Activated CD4-positive, alpha-beta T cell treated with anti-CD3 and anti-CD28 coated beads, Interleukin-2, amount 10 ng/mL, durations not matched to agents 24 days and 14 days (primary cell): ENCODE measurements around the gene TBRG4. TPM values are rescaled to one million over a fixed set of nuclear protein-coding genes. Genes with fewer than 3 reads are reported as not detected.
A peak's percentile ranks its signal among the peaks of the same experiment; 100 is the strongest.
"Not testable (repeated sequence)": the region's sequence is repeated elsewhere in the genome, so short reads cannot be mapped to it uniquely, and the experiment has no call there.

Experiments used
- DNase-seq: peaks from one replicate; pipeline ENCODE4 v3.0.0; 2022
- H3K27ac Mint-ChIP-seq: one replicate; pipeline ENCODE4 v1.8.0; 2022; ENCODE audit warnings: mild to moderate bottlenecking, mixed read lengths
- H3K27me3 Mint-ChIP-seq: one replicate; pipeline ENCODE4 v1.8.0; 2022; ENCODE audit warnings: mixed read lengths
- H3K36me3 Mint-ChIP-seq: one replicate; pipeline ENCODE4 v1.8.0; 2022; ENCODE audit warnings: low read depth, mild to moderate bottlenecking, mixed read lengths
- H3K4me1 Mint-ChIP-seq: one replicate; pipeline ENCODE4 v1.8.0; 2021; ENCODE audit warnings: mixed read lengths
- H3K4me3 Mint-ChIP-seq: one replicate; pipeline ENCODE4 v1.8.0; 2022; ENCODE audit warnings: mild to moderate bottlenecking, moderate library complexity, mixed read lengths
- H3K9me3 Mint-ChIP-seq: one replicate; pipeline ENCODE4 v1.8.0; 2021; ENCODE audit warnings: mixed read lengths
- intact Hi-C: fragments of 100-400 bp; cut with micrococcal nuclease; formaldehyde crosslinking; loops from one replicate; pipeline ENCODE4 v1.15.1; 2023
- total RNA-seq: library from RNA; stranded (reverse); gene quantifications from 2 replicates; pipeline ENCODE4 v1.2.3, GENCODE V29; 2022

TBRG4 gene
- total RNA-seq, result 192 and 198 TPM in 2 replicates

DNA sequence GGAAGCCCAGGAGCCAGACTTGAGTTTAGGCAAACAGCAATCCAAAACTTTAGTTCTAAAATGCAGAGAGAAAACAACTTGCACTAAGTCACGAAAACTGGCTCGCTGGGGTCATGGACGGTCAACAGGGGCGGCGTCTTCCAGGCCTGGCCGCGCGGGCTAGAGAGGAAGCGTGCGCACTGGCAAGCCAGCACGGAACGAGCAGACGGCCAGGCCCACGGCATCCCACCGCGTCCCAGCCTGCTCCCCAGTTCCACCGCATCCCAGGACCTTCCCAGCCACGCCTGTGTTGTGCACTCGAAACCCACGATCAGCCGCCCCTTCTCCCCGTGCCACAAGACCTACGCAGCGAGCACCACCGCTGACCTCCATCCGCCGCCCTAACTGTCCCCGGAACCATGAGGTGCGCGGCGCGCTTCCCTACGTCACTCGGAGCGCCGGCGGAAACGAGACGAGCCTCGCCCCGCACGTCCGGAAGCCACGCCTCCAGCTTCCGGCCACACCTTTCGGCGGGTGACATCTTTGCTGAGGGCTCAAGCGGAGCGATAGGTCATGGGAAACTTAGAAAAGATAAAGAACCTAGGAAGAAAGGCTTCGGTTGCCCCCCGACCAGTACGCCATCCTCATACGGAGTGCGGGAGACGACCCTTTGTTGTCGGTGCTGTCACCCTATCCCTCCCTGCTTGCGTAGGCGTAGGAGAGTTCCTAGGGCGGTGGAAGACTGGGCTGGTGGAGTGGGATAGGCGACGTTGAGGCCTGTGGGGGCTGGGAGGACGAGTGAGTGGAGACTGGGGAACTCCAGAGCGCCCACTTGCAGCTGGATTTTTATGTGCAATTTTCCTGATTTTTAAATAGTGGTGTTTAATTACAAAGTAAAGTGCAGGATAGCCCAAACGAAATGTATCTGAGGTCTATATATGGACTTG is at the start of gene TBRG4:
Gene TBRG4 (minus strand): TSS at position 400 of the 926 bp plus-strand sequence. CDS start 2,460 bp downstream, outside the sequence.
- Mint-ChIP-seq H3K9me3 (no peaks in the 10 kb centered on the region), H3K36me3 (peaks cover 37% of the 10 kb centered on the region), H3K4me1 (peaks cover 35% of the 10 kb centered on the region), H3K4me3 (peak within 1 kb of the TSS; percentile 98), H3K27me3 (peaks cover 21% of the 10 kb centered on the region), H3K27ac (peak within 1 kb of the TSS; percentile 99)
- peak; percentile 99 for DNase-seq
- intact Hi-C loops, result loop anchor here (1.0 to 2.0 kb wide), 10 partner anchors 25 to 529 kb away; partner anchors contain the start of genes OGDH, PPIA, PURB and TMED4

DNA sequence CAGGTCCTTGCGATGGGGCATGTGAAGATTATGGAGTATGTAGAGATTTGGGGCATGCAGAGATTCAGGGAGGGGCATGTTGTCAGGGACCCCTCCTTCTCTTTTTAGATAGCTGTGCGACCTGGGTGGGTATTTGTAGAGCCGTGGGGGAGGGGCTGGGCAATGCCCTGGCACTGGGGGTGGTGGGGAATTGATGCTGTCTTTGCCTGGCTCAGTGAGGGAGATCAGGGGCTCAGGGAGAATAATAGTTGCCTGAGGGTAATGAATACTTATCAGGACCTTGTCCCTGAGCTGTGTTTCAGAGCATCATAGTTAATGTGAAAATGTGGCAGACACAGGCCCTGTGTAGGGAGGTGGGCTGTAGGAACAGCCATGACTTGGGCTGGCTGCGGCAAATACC is 49.6 kb upstream of the TBRG4 start:
- Mint-ChIP-seq H3K36me3 (no peaks in the 10 kb centered on the region), H3K27me3 (peaks cover 35% of the 10 kb centered on the region), H3K27ac (peak overlapping the region; percentile 6), H3K9me3 (peaks cover 4% of the 10 kb centered on the region), H3K4me3 (no peak overlapping the region), H3K4me1 (peaks cover 9% of the 10 kb centered on the region)
- intact Hi-C loops, result no loop called here
- no peak for DNase-seq

DNA sequence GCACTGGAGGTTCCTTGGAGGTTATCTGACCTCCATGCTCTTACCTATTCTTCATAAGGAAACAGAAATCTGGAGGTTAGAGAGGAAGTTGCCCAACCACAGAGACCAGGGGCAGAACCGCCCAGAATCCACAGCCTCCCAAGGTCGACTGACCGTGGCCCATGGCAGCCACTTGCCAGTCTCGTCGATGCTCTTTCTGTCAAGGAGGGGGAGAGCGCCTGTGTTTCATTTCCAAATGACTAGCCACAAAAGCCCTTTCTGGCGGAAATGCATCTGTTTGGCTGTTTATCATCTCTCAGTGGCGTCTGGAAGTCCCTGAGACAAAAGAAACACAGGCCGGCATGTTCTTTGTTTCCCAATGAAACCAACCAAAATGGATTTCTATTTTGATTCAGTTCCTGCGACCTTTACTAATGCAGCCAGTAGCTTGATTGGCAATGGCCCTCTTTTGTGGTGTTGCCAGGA is 49.0 kb upstream of the TBRG4 start:
- no peak overlapping the region for H3K4me3 Mint-ChIP-seq
- peaks cover 4% of the 10 kb centered on the region for H3K9me3 Mint-ChIP-seq
- peaks cover 34% of the 10 kb centered on the region for H3K27me3 Mint-ChIP-seq
- H3K27ac Mint-ChIP-seq, result no peak overlapping the region
- intact Hi-C loops, result no loop called here
- no peaks in the 10 kb centered on the region for H3K36me3 Mint-ChIP-seq
- peaks cover 9% of the 10 kb centered on the region for H3K4me1 Mint-ChIP-seq
- DNase-seq, result peak; percentile 61

DNA sequence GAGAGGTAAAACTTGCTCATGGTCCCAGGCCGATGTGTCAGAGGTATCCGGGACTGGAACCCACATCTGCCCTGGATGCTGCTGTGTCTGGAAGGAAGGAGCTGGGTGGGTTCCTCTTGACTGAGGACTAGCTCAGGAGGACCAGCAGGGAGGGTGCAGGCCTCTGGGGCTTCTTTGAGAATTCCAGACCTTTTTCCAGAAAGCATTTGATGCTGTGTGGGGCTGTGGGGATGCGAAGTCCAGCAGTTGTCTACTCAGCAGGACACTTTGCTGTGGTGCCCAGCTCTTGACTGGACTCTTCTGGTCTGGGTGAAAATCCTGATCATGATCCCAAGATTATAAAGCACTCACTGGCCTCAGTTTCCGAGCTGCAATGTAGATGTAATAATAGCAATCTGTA is 47.8 kb upstream of the TBRG4 start:
- no peak for DNase-seq
- intact Hi-C loops, result no loop called here
- Mint-ChIP-seq H3K36me3 (no peaks in the 10 kb centered on the region), H3K9me3 (peaks cover 4% of the 10 kb centered on the region), H3K27ac (no peak overlapping the region), H3K4me3 (no peak overlapping the region), H3K4me1 (peaks cover 9% of the 10 kb centered on the region), H3K27me3 (peaks cover 27% of the 10 kb centered on the region)

DNA sequence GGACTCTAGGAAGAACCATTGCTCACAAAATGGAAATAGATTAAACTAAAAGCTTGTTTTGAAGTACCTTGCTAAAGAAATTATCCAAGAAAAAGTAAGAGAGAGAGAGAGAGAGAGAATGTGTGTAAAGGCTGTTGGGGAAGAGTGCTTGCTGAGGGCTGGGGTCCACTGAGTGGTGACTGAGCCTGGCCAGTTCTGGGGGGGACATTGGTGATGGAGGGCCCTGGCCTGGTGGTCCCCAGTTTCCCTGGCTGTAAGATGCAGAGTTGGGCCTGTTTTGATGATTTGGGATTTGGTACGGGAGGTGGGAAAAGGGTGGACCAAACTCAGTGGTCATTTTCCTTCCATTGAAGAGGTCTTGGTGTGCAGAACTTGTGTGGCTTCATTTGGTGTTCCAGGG is 47.0 kb upstream of the TBRG4 start:
- Mint-ChIP-seq H3K4me1 (peaks cover 9% of the 10 kb centered on the region), H3K27me3 (peaks cover 27% of the 10 kb centered on the region), H3K4me3 (no peak overlapping the region), H3K36me3 (no peaks in the 10 kb centered on the region), H3K9me3 (no peaks in the 10 kb centered on the region), H3K27ac (no peak overlapping the region)
- DNase-seq, result no peak
- intact Hi-C loops, result no loop called here

DNA sequence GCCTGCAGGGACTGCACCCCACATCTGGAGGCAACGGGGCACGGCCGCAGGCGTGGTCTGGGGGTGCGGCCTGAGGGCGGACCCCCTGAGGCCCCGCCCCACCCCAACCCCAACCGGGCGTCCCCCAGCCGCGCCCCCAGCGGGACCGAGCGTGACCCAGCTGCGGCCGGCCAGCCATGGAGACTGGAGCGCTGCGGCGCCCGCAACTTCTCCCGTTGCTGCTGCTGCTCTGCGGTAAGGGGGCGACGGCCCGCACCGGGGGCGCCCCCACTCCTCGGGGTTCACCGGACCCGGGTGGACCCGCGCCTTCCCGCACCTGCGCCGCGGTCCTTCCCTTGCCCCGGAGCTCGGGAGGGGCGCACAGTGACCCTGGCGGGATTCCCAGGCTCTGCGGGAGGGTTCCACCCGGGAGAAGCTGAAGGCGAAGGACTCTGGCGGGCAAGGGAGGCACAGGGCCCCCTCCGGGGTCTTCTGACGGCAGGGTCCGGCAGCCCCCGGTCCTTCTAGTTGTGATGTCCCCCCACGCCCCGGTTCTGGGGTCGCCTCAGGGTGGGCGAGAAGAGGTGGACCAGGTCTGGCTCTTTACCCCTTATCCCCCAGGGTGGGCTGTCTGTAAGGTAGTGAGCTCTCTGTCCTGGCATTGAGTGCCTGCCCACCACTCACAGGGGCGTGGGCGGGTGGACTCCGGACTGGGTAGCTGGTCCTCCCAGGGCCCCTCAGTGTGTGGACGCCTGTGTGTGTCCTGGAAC is 46.3 kb upstream of the TBRG4 start, which contains the start of gene RAMP3:
Gene RAMP3 (plus strand): TSS at position 139 of the 749 bp plus-strand sequence. CDS start 38 bp downstream, at position 177.
- intact Hi-C loops, result no loop called here
- Mint-ChIP-seq H3K9me3 (no peaks in the 10 kb centered on the region), H3K27me3 (peaks cover 27% of the 10 kb centered on the region), H3K4me1 (peaks cover 9% of the 10 kb centered on the region), H3K36me3 (no peaks in the 10 kb centered on the region), H3K27ac (no peak within 1 kb of the TSS), H3K4me3 (no peak within 1 kb of the TSS)
- no peak for DNase-seq

DNA sequence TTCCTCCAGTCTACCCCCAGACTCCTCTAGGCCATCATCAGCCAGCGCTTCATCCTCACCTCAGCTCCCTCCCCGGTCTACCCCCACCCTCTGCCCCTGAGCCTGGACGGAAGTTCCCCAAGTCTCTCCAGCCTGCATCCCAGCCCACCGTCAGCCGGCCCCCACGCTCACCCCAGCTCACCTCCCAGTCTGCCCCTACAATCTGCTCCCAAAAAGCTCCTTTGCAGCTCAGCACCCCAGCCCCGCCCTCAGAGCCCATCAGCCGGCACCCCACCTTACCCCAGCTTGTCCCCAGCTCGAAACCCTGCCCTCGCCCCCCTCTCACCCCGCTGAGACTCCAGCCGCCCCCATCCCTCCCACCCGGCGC is 45.8 kb upstream of the TBRG4 start:
- Mint-ChIP-seq H3K4me3 (no peak overlapping the region), H3K9me3 (no peaks in the 10 kb centered on the region), H3K27me3 (peaks cover 30% of the 10 kb centered on the region), H3K4me1 (peaks cover 9% of the 10 kb centered on the region), H3K36me3 (no peaks in the 10 kb centered on the region), H3K27ac (no peak overlapping the region)
- DNase-seq, result no peak
- intact Hi-C loops, result no loop called here

DNA sequence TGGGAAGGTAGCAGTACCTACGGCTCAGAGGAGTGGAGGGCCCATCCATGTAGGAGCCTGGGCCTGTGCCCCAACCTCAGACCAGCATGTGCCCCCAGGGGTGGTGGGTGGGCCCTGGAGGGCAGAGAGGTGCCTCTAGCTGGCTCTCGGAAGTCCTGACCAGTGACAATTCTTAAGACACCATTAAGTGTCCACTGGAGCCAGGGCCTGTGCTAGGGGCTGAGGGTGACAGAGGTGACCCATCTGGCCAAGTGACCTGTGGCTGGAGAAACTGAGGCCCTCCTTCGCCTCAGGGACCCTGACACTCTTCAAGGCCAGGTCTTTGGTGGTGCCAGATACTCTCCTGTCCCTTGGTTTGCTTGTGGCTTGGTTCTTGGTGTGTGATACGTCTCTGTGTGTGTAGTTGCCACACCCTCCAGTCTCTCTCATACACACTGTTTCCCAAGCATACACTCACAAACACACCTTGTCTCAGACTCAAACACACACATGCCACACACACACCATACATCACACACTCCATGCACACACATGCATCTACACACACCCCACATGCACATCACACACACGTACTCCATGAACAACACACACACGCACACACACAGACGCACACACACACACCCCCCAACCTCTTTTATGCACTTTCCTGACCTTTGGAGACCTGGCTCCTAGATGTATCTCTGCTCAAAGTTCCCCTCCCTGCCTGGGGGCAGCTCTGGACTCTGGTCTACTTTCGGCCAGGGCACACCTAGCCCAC is 45.2 kb upstream of the TBRG4 start:
- DNase-seq, result no peak
- Mint-ChIP-seq H3K27ac (no peak overlapping the region), H3K4me3 (no peak overlapping the region), H3K36me3 (no peaks in the 10 kb centered on the region), H3K4me1 (peaks cover 9% of the 10 kb centered on the region), H3K9me3 (no peaks in the 10 kb centered on the region), H3K27me3 (peaks cover 30% of the 10 kb centered on the region)
- intact Hi-C loops, result no loop called here

DNA sequence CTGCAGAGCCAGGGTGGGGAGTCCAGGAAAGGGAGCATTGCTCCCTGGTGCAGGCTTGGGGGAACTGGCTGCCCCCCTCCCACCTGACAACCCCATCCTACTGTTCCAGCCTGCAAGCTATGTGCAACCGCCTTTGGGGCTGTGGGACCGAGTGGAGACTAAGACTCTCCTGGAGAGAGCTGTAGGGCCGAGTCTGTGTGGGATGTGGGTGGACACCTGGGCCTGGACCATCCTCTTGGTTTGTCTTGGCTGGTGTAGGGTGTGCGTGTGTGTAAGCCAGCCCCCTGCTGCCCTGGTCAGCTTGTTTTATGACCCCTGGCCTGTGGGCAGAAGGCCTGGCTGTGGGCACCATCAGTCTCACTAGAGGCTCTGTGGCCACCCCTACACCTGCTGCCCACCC is 44.4 kb upstream of the TBRG4 start:
- intact Hi-C loops, result no loop called here
- Mint-ChIP-seq H3K4me3 (no peak overlapping the region), H3K27ac (no peak overlapping the region), H3K36me3 (no peaks in the 10 kb centered on the region), H3K9me3 (no peaks in the 10 kb centered on the region), H3K27me3 (peaks cover 26% of the 10 kb centered on the region), H3K4me1 (peaks cover 3% of the 10 kb centered on the region)
- DNase-seq, result no peak

DNA sequence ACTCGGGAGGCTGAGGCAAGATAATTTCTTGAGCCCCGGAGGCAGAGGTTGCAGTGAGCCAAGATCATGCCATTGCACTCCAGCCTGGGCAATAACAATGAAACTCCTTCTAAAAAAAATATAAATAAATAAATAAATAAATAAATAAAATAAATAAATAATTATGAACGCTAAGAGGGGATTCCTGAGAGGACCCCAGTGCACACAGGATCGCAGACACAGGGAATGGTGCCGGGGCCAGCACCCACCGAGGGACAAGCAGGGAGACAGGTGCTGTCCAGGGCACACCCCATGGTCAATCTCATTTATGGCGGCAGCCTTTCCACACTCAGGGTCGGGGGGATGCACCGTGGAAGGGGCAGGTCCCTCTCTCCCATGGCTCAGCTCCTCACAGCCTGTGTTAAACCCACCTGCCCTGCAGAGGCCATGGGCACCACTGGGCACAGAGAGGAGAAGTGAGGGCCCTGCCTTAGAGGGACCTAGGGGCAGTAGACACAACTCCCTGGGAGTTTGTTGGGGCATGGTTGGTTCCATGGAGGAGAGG is 43.9 kb upstream of the TBRG4 start:
- H3K27me3 Mint-ChIP-seq, result peaks cover 29% of the 10 kb centered on the region
- no peak for DNase-seq
- no peak overlapping the region for H3K27ac Mint-ChIP-seq
- H3K36me3 Mint-ChIP-seq, result no peaks in the 10 kb centered on the region
- no peak overlapping the region for H3K4me3 Mint-ChIP-seq
- H3K9me3 Mint-ChIP-seq, result no peaks in the 10 kb centered on the region
- peaks cover 2% of the 10 kb centered on the region for H3K4me1 Mint-ChIP-seq
- intact Hi-C loops, result no loop called here

DNA sequence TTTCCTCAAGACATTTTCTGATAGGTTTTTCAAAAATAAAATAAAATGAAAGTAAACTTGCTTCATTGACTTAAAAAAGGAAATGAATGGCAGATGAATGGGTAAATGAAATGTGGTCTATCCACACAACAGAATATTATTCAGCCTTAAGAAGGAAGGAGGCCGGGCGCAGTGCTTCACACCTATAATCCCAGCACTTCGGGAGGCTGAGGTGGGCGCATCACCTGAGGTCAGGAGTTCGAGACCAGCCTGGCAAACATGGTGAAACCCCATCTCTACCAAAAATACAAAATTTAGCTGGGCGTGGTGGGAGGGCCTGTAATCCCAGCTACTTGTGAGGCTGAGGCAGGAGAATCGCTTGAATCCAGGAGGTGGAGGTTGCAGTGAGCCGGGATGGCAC is 42.4 kb upstream of the TBRG4 start:
- peaks cover 26% of the 10 kb centered on the region for H3K27me3 Mint-ChIP-seq
- not testable (repeated sequence) for DNase-seq, H3K4me3 Mint-ChIP-seq, H3K36me3 Mint-ChIP-seq, H3K27ac Mint-ChIP-seq, H3K9me3 Mint-ChIP-seq, H3K4me1 Mint-ChIP-seq
- intact Hi-C loops, result loop anchor here (1.0 kb wide), 1 partner anchor 106 kb away; no protein-coding TSS in a partner anchor

DNA sequence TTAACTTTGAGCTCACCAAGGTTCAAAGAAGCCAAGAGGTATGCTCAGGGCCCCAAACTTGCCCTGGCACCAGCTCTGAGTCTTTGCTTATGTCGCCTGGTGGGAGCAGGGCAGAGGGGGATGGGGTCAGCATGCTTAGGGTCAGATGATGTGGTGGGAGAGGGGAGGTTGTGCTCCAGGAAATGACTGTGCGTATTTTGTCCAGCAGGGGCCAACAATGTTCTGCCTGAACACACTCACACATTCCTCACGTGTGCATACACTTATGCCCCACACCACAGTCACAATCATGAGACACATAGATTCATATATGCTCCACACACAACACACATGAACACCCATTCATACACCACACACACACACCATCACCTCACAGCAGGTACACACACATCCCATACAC is 41.7 kb upstream of the TBRG4 start:
- intact Hi-C loops, result no loop called here
- Mint-ChIP-seq H3K4me1 (no peaks in the 10 kb centered on the region), H3K27me3 (peaks cover 23% of the 10 kb centered on the region), H3K9me3 (no peaks in the 10 kb centered on the region), H3K36me3 (no peaks in the 10 kb centered on the region), H3K27ac (no peak overlapping the region), H3K4me3 (no peak overlapping the region)
- DNase-seq, result no peak

DNA sequence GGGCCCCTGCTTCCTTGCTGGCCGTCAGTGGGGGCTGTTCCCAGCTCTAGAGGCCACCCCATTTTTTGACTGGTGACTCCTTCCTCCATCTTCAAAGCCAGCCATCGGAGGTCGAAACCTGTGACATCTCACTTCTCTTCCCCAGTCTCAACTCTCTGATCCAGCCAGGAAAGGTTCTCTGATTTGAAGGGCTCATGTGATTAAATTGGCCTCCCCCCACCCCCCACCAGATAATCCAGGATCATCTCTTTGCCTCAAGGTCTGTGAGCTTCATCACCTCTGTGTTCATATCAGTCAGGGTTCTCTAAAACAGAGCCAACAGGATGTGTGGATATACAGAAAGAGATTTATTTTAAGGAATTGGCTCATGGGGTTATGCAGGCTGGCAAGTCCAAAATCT is 40.5 kb upstream of the TBRG4 start:
- intact Hi-C loops, result no loop called here
- Mint-ChIP-seq H3K9me3 (no peaks in the 10 kb centered on the region), H3K4me3 (no peak overlapping the region), H3K4me1 (no peaks in the 10 kb centered on the region), H3K36me3 (no peaks in the 10 kb centered on the region), H3K27me3 (peaks cover 21% of the 10 kb centered on the region), H3K27ac (no peak overlapping the region)
- DNase-seq, result no peak
